NCI-H2081 (cell line): Measurements from ENCODE around the gene PRDM8.
"Not testable (repeated sequence)": the region's sequence is repeated elsewhere in the genome, so short reads cannot be mapped to it uniquely, and the experiment has no call there.

ENCODE experiments used
- DNase-seq, 2 experiments: peaks; one replicate each; lab custom pipeline; 2025; lab: John Stamatoyannopoulos, UW

PRDM8 gene

GRCh38 chr4:80228460-80228859 lies 31.2 kb downstream of the PRDM8 start:
- no peak for DNase-seq

DNA sequence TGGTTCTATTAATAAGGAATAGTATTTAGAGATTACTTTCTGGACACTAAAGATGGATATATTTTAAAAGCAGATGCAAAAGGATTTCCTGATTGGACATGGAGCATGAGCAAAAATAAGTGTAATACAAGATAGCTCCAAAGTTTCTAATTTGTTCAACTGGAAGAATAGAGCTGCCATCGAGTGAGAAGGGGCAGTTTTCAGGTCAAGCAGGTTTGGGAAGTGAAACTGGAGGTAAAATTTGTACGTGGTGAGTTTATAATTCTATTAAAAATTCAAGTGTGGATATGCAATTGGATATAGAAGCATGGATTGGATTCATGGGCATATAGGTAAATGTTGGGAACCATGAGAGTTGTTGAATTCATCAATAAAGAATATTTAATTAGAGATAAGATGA lies 31.8 kb downstream of the PRDM8 start:
- DNase-seq: no peak

DNA sequence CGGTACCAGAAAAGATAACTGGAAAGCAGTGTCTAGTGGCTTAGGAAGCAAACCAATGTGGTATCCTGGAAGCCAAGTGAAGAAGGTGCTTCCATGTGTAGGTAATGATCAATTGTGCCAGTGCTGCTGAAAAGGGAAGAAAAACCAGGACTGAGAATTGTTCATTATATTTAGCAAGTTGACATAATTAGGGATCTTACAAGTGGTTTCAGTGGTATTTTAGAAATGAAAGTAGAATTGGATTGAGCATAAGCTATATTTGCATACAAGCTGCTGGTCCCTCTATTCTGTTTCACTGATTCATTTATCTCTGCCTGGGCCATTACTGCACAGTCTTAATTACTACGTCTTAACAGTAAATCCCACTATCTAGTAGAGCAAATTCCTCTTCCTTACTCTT lies 32.3 kb downstream of the PRDM8 start:
- no peak for DNase-seq

- DNase-seq: no peak
Observed at GRCh38 chr4:80231180-80231579, 33.9 kb downstream of the PRDM8 start.

DNA sequence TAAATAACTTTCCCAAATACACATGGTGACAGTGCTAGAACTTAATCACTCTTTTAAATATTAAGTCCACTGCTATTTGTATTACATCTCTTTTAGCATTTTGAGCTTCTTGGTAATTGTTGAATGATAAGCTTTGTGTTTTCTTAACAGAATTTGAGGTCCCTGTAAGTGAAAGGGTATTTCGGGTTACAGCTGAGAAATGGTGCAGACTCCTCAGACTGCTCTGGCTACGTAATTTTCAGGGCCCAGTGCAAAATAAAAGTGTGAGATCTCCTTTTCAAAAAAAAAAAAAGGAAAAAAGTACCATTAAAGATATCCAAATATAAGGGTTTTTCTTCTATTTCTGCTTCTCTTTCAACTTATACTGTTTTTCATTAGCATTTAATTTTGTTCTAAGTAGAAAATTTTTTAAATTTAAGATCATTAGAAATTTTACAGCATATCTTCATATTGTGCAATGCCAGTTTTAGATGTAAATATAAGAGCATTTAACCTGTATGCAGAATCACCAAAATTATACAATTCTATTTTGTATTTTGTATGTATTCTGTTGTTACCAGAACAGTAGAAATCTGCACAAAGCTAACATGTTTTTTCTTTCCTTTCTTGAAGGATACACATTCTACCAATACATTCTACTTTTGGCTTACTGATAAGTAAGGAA lies 35.5 kb downstream of the PRDM8 start:
- DNase-seq: no peak

DNA sequence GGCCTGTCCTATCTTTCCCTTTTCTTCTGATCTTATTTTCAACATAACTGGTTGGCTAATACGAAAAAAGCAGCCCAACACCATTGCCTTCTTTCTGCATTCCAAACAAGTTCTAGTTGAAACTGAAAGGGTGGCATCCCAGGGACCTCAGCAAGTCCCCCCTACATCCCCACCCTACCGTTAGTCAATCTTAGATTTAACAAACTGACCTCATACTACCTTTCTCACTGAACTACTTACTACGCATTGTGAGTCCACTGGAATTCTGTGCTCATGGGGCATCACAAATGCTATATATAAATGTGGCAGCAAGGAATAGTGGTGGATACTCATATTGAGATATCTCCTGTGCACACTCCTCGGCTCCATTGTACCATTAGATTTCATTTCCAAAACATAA lies 36.1 kb downstream of the PRDM8 start:
- no peak for DNase-seq

GRCh38 chr4:80235451-80235850 lies 38.1 kb downstream of the PRDM8 start:
- DNase-seq: no peak

GRCh38 chr4:80237992-80238391 lies 40.7 kb downstream of the PRDM8 start:
- no peak for DNase-seq

DNA sequence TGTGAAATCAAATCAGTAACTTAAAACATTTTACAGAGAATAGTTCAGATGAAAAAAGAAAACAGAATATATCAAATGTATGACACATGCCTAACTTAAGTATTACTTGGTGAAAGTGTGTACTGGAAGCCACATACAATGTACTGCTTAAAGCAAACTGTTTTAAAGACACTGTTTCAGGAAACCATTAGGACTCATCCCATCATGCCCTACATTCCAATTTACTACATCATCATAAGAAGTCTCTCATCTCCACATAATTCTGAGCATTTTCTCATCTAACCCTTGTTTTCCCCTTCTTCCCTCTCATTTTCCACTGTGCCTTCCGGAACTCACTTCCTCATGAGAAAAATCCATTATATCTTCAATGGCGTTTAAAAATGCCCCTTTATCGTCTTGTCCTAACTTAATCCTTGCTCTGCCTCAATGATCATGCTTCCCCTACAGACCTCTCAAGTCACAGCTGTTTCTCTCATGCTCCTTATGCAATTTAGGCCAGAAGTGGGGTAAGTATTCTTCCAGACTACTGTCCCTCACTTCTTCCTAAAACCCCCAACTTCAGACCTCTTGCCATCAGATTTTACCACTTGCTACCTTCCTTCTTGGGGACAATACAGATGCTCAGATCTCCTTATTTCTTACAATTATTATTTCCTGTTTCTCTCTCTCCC lies 42.3 kb downstream of the PRDM8 start:
- no peak for DNase-seq

DNA sequence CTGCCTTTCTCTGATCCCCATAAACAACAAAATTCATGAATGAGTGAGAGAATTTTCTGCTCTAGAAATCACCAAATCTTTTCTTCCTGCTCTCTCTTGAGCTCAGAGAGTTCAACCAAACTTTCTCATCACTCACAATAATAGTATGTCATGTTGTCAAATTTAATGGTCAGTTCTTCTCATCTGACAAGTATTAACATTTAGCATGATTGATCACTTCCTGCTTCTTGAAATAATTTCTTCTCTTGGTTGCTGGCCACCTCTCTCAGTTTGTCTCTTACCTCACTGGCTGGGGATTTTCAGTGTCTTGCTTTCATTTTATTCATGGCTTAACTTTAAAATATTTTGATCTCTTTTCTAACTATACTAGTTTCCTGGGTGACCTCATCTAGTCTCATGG lies 43.7 kb downstream of the PRDM8 start:
- no peak for DNase-seq

DNA sequence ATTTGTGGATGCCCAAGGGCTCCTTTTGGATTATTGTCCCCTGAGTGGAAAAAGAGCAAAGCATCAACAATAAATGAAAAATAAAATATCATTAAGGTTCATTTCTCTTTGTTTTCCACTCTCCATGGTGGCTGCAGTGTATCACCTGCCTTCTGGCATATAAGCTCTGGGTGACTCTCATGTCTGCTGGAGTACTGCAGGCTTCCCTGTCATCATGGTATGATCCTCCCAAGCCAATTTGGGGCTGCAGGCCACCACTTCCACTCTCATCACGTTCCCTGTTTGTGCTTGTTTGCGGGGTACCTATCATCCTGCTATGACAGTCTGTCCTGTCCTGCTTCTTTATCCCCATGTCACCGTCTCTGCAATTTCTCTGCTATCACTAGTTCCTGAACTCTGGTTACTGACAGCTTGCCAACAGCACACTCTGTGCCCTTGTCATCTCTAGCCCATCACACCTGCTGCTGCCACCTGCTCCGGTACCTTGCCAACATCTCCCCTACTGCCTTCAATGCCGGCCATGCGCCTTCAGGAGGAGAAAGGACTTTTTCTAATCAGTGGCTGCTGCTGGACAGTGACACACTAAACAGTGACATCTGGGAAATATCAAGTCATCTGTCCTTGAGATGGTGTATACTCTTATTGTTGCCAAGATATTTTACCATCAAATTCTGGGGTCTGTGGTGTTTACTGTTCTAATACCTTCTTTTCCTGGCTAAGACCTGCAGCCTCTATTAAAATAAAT lies 46.1 kb downstream of the PRDM8 start:
- DNase-seq: peak; percentile 35 to 71

DNA sequence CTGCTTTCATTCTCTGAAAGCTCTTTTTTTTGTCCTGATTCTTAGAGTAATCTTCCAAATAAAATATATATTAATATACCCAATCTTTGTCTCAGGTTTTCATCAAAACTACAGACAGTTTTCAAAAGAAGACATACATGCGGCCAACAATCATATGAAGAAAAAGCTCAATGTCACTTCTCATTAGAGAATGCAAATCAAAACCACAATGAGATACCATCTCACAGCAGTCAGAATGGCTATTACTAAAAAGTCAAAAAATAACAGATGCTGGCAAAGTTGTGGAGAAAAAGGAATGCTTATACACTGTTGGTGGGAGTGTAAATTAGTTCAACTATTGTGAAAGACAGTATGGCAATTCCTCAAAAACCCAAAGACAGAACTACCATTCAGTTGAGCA lies 50.2 kb downstream of the PRDM8 start:
- DNase-seq: not testable (repeated sequence)

DNA sequence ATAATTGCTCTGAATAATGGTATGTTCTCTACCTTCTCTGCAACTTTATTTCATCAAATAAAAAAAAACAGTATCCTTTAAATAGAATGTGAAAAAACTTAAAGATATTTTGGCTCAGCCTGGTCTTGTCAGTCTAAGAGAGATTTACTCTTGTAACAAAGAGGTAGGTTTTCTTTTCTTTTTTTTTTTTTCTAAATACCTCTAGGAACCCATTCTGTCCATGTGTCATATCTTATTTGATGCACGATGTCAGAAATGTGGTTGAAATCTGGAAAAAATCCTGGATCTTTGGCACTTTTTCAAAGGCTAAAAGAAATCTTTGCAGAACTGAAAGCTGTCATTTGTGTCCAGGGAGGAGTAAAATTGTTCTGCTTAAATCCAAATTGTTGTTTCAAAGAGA lies 51.8 kb downstream of the PRDM8 start:
- DNase-seq: no peak

DNA sequence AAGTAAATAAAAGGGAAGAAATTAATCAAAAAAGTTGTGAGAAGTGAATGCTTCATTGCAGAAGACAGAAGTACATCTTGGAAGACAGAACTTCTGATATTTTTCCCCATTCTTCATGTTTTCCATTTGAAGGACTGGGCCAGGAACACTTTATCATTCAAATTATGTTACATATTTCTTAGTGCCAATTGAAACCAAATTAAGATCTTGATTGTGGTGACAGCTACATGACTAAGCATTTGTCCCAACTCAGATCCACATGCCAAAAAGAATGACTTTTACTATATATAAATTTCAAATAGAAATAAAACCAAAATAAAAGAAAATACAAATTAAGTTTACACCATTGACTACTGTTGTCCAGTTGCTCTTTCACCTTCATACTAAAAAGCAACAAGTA lies 55.1 kb downstream of the PRDM8 start:
- no peak for DNase-seq

GRCh38 chr4:80252953-80253352 lies 55.6 kb downstream of the PRDM8 start:
- no peak for DNase-seq

- DNase-seq: no peak
Observed at GRCh38 chr4:80253510-80253909, 56.2 kb downstream of the PRDM8 start.
